ENCODE data around the gene SGK2.
A peak's percentile ranks its signal among the peaks of the same experiment; 100 is the strongest.
"Not testable (repeated sequence)": the region's sequence is repeated elsewhere in the genome, so short reads cannot be mapped to it uniquely, and the experiment has no call there.

Gene SGK2

DNA sequence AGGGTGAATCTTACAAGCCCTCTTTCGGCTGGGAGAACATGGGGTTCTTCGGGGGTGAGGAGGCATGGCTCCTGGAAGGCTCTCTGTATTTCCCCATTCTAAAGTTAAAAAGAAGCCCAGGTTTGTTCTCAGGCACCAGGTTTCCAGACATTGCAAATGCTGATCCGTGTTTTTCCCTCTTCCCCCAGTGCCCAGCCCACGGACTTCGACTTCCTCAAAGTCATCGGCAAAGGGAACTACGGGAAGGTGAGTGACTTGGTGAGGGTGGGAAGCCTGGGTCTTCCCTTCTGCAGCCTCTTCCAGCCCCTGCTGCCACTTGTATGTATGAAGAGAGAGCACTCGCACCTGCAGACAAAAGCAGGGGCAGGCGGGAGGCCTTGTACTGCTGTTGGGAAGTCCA is 8.7 kb downstream of the SGK2 start:
- no peak for ATAC-seq
- H3K4me3 Mint-ChIP-seq = no peak overlapping the region

DNA sequence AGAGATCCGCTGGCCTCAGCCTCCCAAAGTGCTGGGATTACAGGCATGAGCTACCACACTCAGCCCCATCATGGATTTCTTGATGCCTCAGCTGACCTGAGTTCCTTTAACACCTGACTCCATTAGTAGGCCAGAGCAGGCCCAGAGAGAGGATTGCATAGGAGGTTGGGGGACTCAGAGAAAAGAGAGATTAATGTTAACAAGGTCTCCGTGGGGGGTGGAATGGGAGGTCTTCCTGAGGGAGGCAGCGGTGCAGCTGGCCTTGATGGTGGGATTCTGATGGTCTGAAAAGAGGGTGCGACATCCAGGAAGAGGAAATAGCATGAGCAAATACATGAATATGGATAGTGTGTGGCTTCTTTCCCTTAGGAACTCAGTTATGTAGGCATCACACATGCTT is 9.9 kb downstream of the SGK2 start:
- no peak overlapping the region for H3K4me3 Mint-ChIP-seq
- ATAC-seq (no peak), DNase-seq (ENCODE audit: low spot score in 2 of 2) (no peak)
- H3K27ac Mint-ChIP-seq = no peak overlapping the region
- H3K9me3 Mint-ChIP-seq = no peaks in the 10 kb centered on the region
- no peaks in the 10 kb centered on the region for H3K36me3 Mint-ChIP-seq
- H3K4me1 Mint-ChIP-seq = no peaks in the 10 kb centered on the region

More for the DNA sequence above, 8.7 kb downstream of the SGK2 start:
- Mint-ChIP-seq H3K27ac (no peak overlapping the region), H3K4me1 (no peaks in the 10 kb centered on the region), H3K9me3 (no peaks in the 10 kb centered on the region), H3K36me3 (no peaks in the 10 kb centered on the region)
- DNase-seq (ENCODE audit: low spot score in 2 of 2) = no peak

DNA sequence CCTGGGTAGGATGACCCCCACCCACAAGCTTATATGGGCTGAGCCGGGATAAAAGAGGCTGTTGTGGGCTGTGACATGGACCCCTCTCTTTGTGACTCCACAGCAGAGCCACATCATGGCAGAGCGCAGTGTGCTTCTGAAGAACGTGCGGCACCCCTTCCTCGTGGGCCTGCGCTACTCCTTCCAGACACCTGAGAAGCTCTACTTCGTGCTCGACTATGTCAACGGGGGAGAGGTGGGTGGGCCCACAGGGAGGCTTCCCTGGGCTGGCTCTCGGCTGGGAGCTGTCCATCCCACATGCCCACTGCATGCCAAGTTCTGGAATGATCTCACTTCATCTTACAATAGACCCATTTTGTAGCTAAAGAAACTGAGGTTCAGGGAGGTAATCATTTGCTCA is 10.5 kb downstream of the SGK2 start:
- Mint-ChIP-seq H3K36me3 (no peaks in the 10 kb centered on the region), H3K9me3 (no peaks in the 10 kb centered on the region), H3K4me1 (no peaks in the 10 kb centered on the region), H3K27ac (no peak overlapping the region), H3K4me3 (no peak overlapping the region)
- DNase-seq (ENCODE audit: low spot score in 2 of 2) = no peak
- no peak for ATAC-seq

DNA sequence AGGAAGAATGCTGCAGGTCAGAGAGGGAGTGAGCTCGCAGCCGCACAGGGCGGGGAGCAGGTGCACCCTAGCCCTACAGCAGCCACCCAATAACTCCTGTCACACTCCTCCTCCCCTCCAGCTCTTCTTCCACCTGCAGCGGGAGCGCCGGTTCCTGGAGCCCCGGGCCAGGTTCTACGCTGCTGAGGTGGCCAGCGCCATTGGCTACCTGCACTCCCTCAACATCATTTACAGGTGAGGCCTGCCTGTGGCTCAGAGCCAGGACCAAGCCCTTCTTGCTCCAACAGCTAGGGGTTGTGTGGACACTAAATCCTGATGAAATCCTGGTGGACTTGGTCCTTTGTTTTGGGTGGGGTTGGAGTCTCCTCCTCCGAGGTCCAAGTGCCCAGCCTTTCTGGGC is 11.7 kb downstream of the SGK2 start:
- DNase-seq (ENCODE audit: low spot score in 2 of 2) (no peak), ATAC-seq (no peak)
- H3K36me3 Mint-ChIP-seq = no peaks in the 10 kb centered on the region
- no peak overlapping the region for H3K4me3 Mint-ChIP-seq
- H3K9me3 Mint-ChIP-seq = no peaks in the 10 kb centered on the region
- no peaks in the 10 kb centered on the region for H3K4me1 Mint-ChIP-seq
- H3K27ac Mint-ChIP-seq = no peak overlapping the region

DNA sequence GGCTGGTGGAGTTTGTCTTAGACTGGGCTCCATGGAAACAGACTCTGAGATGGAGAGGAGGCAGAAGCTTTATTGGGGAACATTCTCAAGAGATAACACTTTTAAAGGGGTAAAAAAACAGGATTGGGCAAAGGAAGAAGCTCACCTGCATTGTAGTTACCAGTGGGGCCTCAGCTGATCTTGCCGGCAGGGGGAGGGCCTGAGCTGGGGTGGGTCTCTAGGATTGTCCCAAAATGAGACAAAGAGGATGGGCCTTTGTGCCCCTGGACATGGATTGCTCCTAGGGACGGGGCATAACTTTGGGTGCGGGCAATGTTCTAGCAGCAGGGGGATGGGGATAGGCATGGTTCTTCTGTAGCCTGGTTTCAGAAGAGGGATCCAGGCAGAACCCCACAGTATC is 12.5 kb downstream of the SGK2 start:
- ATAC-seq (no peak), DNase-seq (ENCODE audit: low spot score in 2 of 2) (no peak)
- H3K4me3 Mint-ChIP-seq = no peak overlapping the region
- no peaks in the 10 kb centered on the region for H3K36me3 Mint-ChIP-seq
- H3K9me3 Mint-ChIP-seq = no peaks in the 10 kb centered on the region
- H3K27ac Mint-ChIP-seq = peak overlapping the region; percentile 16
- H3K4me1 Mint-ChIP-seq = no peaks in the 10 kb centered on the region

DNA sequence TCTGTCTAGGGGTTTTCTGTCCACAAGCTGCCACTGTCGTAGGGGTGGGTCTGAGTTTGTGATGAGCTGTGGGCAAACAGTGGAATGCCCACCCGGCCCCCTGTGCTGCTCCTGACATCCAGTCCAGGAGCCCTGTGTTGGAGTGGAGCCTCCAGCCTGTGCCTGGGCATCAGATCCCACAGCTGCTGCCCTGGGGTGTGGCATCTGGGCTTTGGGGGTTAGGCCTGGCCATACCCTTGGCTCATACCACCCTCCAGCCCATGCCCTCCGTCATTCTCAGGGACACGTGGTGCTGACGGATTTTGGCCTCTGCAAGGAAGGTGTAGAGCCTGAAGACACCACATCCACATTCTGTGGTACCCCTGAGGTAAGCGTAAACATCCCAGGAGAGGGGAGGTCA is 12.9 kb downstream of the SGK2 start:
- Mint-ChIP-seq H3K4me1 (no peaks in the 10 kb centered on the region), H3K9me3 (no peaks in the 10 kb centered on the region), H3K27ac (no peak overlapping the region), H3K4me3 (no peak overlapping the region), H3K36me3 (no peaks in the 10 kb centered on the region)
- no peak for ATAC-seq
- DNase-seq (ENCODE audit: low spot score in 2 of 2) = no peak

DNA sequence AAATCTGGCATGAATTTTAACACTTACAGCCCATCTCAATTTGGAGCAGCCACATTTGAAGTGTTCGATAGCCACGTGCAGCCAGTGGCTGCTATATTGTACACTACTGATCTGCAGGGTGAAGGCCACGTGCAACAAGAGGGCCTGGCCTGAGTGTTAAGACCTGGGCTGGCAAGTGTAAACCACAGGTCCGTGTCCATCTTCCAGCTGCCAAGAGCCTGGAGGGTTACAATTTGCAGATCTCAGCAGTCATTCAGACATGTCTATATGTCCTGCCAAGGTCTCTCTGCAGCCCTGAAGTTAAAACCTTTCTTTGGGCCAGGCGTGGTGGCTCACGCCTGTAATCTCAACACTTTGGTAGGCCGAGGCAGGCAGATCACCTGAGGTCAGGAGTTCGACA is 14.1 kb downstream of the SGK2 start:
- H3K27ac Mint-ChIP-seq = no peak overlapping the region
- DNase-seq (ENCODE audit: low spot score in 2 of 2) (no peak), ATAC-seq (no peak)
- no peaks in the 10 kb centered on the region for H3K36me3 Mint-ChIP-seq
- H3K4me1 Mint-ChIP-seq = no peaks in the 10 kb centered on the region
- H3K9me3 Mint-ChIP-seq = no peaks in the 10 kb centered on the region
- H3K4me3 Mint-ChIP-seq = no peak overlapping the region

DNA sequence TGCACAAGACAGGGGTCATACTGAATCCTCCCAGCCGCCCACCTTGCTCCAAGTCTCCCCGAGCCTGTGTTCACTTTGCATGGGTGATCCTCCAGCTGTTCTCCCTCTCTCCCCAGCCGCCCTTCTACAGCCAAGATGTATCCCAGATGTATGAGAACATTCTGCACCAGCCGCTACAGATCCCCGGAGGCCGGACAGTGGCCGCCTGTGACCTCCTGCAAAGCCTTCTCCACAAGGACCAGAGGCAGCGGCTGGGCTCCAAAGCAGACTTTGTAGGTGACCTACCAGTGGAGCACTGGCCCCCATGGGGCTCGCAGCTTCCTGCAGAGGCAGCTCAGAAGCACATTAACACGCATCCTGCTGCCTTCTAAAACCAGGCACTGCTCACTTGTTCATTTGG is 17.3 kb downstream of the SGK2 start:
- no peak overlapping the region for H3K27ac Mint-ChIP-seq
- no peaks in the 10 kb centered on the region for H3K9me3 Mint-ChIP-seq
- H3K36me3 Mint-ChIP-seq = no peaks in the 10 kb centered on the region

DNA sequence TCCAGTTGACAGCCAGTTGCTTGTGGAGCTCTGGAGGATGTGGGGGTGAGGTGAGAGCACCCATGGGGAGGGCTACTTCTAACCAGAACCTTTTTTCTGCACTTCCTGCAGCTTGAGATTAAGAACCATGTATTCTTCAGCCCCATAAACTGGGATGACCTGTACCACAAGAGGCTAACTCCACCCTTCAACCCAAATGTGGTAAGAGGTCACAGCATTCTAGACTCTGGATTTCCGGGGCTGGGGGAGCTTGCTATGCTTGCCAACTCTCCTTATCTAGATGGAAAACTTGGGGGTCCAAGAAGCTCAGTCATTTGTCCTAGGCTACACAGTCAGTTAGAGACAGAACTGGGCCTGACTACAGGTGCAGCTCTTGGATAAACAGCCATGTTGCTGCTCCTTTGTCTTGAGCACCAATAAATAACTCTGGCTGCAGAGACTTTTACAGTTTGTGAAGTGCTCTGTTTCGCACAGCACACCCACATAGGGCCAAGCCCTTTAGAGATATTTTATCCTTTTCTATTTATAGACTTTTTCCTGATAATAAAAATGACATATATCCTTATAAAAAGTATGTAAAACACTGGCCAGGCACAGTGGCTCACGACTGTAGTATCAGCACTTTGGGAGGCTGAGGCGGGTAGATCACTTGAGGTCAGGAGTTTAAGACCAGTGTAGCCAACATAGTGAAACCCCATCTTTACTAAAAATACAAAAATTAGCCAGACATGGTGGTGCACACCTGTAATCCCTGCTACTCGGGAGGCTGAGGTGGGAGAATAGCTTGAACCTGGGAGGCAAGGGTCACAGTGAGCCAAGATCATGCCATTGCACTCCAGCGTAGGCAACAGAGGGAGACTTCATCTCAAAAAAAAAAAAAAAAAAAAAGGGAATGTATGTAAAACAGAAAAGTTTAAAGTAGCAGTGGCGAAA is 21.3 kb downstream of the SGK2 start:
- Mint-ChIP-seq H3K36me3 (no peaks in the 10 kb centered on the region), H3K9me3 (no peaks in the 10 kb centered on the region), H3K4me1 (peaks cover 12% of the 10 kb centered on the region), H3K27ac (peak overlapping the region; percentile 74), H3K4me3 (no peak overlapping the region)
- no peak for ATAC-seq
- no peak for DNase-seq (ENCODE audit: low spot score in 2 of 2)

More for the DNA sequence above, 17.3 kb downstream of the SGK2 start:
- no peak for DNase-seq (ENCODE audit: low spot score in 2 of 2)
- H3K4me3 Mint-ChIP-seq = no peak overlapping the region
- peaks cover 12% of the 10 kb centered on the region for H3K4me1 Mint-ChIP-seq
- ATAC-seq = no peak

DNA sequence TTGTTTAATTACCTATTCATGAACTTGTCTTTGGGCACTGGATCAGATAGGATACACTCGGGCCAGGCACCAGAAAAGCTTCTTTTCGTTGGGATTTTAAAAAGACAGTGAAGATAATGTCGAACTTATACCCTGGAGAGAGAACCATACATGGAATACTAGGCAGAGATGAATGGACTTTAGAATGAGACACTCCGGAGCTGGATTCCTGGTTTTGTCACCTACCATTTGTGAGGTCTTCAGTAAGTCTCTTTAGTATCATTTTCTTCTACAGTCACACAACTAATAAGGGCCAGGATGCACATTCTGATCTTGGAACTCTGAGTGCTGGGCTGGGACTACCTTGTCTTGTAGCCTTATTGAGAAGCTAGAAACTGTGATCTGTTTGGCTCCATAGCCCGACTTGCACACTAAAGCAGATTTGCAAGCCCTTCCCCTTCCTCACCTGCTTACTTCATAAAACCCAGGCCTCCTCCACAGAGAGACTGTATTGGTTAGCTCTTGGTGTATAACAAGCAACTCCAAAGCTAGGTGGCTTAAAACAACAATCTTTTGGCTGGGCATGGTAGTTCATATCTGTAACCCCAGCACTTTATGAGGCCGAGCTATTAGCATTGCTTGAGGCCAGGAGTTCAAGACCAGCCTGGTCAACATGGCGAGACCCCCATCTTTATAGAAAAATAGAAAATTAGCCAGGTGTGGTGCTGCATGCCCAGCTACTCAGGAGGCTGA is 24.5 kb downstream of the SGK2 start:
- Mint-ChIP-seq H3K27ac (no peak overlapping the region), H3K4me3 (no peak overlapping the region), H3K4me1 (peaks cover 12% of the 10 kb centered on the region), H3K9me3 (no peaks in the 10 kb centered on the region), H3K36me3 (no peaks in the 10 kb centered on the region)
- DNase-seq (ENCODE audit: low spot score in 2 of 2) (no peak), ATAC-seq (no peak)

DNA sequence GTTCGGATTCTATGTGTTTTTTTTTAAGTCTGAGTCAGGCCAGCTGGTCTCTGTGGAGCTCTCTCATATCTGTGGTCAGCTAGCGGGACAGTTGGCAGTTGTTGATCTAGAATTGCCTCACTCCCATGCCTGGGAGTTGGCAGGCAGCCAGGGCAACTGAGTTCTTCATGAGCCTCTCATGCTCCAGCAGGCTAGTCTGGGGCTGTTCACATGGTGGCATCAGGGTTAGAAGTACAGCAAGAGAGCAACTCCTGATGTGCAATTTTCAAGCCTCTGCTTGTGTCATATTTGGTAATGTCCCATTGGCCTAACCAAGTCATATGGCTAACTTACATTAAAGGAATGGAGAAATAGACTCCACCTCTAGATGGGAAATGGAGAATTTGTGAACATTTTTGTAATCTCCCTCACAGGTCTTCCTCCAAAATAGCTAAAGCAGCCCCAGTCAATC is 25.2 kb downstream of the SGK2 start:
- DNase-seq (ENCODE audit: low spot score in 2 of 2) (no peak), ATAC-seq (no peak)
- no peaks in the 10 kb centered on the region for H3K9me3 Mint-ChIP-seq
- no peaks in the 10 kb centered on the region for H3K36me3 Mint-ChIP-seq
- peaks cover 11% of the 10 kb centered on the region for H3K4me1 Mint-ChIP-seq
- H3K4me3 Mint-ChIP-seq = no peak overlapping the region
- H3K27ac Mint-ChIP-seq = no peak overlapping the region

DNA sequence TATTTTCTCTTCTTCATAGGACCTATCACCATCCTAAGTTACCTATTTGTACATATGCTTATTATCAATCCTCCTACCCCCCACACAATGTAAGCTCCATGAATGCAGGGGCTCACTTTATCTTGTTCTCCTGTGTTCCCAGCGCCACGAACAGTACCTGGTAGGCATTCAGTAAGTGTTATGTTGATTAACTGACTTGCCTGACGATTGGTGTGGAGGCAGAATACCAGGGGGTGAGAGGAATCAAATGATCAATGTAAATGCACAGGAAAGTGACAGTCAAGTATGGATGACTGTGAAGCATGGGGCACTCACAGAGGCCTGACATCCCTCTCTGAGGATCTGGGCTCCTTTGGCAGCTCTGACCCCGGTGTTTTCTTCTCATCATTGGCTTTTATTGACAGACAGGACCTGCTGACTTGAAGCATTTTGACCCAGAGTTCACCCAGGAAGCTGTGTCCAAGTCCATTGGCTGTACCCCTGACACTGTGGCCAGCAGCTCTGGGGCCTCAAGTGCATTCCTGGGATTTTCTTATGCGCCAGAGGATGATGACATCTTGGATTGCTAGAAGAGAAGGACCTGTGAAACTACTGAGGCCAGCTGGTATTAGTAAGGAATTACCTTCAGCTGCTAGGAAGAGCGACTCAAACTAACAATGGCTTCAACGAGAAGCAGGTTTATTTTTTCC is 25.8 kb downstream of the SGK2 start:
- no peak overlapping the region for H3K4me3 Mint-ChIP-seq
- no peak overlapping the region for H3K27ac Mint-ChIP-seq
- peaks cover 5% of the 10 kb centered on the region for H3K4me1 Mint-ChIP-seq
- ATAC-seq (no peak), DNase-seq (ENCODE audit: low spot score in 2 of 2) (no peak)
- H3K9me3 Mint-ChIP-seq = no peaks in the 10 kb centered on the region
- no peaks in the 10 kb centered on the region for H3K36me3 Mint-ChIP-seq

DNA sequence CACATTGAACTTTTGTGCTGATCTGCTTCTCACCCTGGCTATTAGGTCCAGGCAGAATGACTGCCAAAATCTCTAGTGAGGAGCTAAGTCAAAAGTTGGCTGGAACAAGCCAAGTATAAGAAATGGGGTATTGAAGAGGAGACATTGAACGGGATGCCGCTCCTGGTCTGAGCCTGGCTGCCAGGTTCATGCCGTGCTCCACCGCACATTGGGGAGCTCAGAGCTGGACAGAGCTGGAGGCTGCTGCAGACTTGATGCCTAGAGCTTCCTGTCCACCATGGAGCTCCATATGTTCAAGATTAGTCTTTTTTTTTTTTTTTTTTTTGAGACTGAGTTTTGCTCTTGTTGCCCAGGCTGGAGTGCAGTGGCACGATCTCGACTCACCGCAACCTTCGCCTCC is 27.8 kb downstream of the SGK2 start:
- peaks cover 17% of the 10 kb centered on the region for H3K4me1 Mint-ChIP-seq
- H3K9me3 Mint-ChIP-seq = no peaks in the 10 kb centered on the region
- no peak overlapping the region for H3K4me3 Mint-ChIP-seq
- DNase-seq (ENCODE audit: low spot score in 2 of 2) (no peak), ATAC-seq (no peak)
- no peaks in the 10 kb centered on the region for H3K36me3 Mint-ChIP-seq
- no peak overlapping the region for H3K27ac Mint-ChIP-seq

DNA sequence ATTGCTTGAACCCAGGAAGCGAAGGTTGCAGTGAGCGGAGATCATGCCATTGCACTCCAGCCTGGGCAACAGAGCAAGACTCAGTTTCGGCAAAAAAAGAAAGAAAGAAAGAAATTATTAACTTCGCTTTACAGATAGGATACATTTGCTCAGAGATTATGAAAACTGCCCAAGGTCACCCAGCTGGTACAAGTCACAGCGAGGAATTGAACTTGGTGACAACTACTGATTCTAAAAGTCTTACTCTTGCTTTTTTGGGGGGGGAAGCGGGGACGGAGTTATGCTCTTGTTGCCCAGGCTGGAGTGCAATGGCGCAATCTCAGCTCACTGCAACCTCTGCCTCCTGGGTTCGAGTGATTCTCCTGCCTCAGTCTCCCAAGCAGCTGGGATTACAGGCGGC is 29.7 kb downstream of the SGK2 start:
- H3K4me1 Mint-ChIP-seq = peaks cover 18% of the 10 kb centered on the region
- not testable (repeated sequence) for H3K27ac Mint-ChIP-seq; H3K4me3 Mint-ChIP-seq; DNase-seq (ENCODE audit: low spot score in 2 of 2); H3K36me3 Mint-ChIP-seq; ATAC-seq; H3K9me3 Mint-ChIP-seq

DNA sequence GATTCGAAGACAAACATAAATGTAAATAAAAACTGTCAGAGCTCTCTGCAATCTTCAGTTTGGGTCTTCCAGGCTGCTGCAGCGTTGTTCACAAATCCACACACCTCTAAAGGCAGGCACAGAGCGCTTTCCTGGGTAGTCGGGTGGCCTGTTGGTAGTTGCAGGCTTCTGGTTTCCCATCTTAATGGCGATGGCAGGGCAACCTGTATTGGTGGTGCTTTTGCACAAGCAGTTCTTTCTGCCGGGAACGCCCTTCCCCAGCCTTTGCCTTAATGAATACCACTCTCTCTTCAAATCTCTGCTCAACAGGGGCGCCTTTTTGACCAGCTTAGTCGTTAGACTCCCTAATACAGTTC is 31.2 kb downstream of the SGK2 start:
- DNase-seq (ENCODE audit: low spot score in 2 of 2) = peak in 1 of 2 donors; percentile 8
- H3K36me3 Mint-ChIP-seq = peaks cover 12% of the 10 kb centered on the region

More for the DNA sequence above, 31.2 kb downstream of the SGK2 start:
- peaks cover 18% of the 10 kb centered on the region for H3K4me1 Mint-ChIP-seq
- H3K27ac Mint-ChIP-seq = peak overlapping the region; percentile 95
- no peak for ATAC-seq
- no peaks in the 10 kb centered on the region for H3K9me3 Mint-ChIP-seq
- H3K4me3 Mint-ChIP-seq = peak overlapping the region; percentile 90

All from stimulated activated effector memory CD8-positive, alpha-beta T cell treated with anti-CD3 and anti-CD28 coated beads, Interleukin-12 subunit alpha, Interleukin-12 subunit beta, amount 100 ng/mL, for 72 hours (primary cell).